Mucosa of gallbladder (tissue), 1 donor: Measurements from ENCODE around the gene UPP1. TPM values are rescaled to one million over a fixed set of nuclear protein-coding genes. Genes with fewer than 3 reads are reported as not detected.
"Not testable (repeated sequence)": the region's sequence is repeated elsewhere in the genome, so short reads cannot be mapped to it uniquely, and the experiment has no call there.

Source experiments
- DNase-seq: peaks from one replicate; pipeline ENCODE4 v3.0.0-alpha.2; 2020; ENCODE audit warnings: low spot score
- total RNA-seq: library from RNA; stranded (reverse); gene quantifications from one replicate; pipeline ENCODE4 v1.2.1, GENCODE V29; 2021
- donor health status: DM: no; HTN: no; CAD: no.

UPP1 gene
- total RNA-seq, result 16.8 TPM

DNA sequence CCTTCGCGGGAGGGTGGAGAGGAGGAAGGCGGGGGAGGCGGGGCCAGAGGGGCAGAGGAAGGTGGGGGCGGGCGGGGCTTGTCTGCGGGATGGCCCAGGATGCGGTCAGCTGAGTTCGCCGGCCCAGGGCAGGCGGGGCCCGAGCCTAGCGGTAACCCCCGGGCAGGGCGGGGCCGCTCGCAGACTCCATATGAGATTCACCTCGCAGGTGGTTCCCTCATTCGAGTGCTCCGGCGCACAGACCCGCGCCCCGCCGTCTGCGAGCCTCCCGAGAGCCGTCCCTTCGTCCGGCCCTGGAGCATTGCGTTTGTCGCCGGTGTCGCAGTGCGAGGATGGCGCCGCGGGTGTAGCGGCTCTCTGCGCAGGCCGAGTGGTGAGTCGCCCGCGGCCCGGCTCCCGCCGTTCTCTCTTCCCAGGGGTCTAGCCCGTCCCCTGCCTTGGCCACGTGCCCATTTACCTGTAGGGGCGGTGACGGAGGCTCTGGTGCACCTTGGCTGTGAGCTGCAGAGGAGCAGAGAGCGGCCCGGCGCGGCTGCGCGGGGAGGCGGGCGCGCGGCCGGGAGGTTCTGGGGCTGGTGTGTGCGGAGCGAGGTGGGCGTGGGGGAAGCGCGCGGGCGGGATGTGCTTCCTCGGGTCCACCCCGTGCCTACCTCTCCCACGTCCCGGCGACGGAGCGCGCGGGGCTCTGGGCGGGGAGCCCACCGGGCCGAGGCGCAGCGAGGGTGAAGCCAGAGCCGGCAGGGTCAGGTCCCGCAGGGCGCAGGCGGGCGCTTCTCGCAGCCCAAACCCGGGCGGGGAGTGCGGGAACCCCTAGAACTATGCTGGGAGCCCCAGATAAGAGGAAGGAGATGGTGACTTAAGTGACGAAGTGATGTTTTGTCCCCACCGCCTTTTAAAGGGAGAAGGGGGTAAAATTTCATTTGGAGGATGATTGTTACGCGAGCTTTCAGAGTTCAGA lies at the start of gene UPP1:
UPP1 (plus strand) TSS at position 220 of the 958 bp plus-strand sequence. CDS start 5,519 bp downstream, outside the sequence.
- DNase-seq, result no peak

DNA sequence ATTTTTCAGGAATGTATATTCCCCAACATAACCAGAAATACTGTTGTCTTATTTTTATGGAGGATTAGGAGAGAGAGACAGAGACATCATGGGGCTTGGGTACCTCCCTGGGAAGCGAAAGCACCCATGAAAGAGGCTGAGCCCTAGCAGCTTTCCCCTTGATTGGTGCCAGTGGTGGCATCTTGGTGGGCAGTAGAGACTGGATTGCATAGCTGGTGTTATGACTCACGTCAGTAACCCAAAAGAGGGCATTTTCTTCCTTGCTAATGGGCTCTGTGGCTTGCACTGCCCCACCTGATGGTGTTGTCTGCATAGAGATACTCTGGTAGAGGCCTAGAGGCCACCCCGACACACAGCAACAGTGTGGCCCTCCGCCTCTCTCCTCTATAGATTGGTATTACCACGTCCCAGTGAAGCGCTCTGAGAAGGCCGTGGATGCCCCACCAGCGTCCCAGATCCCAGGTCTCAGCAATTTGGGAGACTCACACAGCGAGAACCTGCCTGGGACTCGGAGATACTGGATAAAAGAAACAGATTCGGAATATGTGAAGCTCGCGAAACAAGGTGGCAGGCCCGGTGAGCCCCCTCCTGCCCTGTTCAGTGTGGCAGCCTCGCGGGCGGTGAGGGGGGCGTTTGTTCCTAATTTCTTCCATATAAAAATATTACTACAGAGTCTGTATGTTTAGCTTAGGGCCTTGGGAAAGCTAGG lies 48.0 kb upstream of the UPP1 start:
- no peak for DNase-seq

DNA sequence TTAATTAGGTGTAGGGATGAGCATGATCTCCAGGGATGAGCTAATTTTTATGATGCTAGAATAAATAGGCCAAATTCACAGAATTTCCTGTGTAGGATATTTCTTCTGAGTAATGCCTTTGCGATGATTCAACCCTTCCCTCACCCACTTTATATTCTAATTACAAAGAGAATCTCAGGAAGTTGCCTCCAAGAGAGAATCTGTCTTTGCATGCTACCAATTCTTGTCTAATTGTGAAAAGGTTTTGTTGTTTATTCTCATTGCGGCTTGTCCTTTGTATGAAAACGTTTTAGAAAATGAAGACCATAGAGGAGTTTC lies 47.5 kb upstream of the UPP1 start:
- no peak for DNase-seq

DNA sequence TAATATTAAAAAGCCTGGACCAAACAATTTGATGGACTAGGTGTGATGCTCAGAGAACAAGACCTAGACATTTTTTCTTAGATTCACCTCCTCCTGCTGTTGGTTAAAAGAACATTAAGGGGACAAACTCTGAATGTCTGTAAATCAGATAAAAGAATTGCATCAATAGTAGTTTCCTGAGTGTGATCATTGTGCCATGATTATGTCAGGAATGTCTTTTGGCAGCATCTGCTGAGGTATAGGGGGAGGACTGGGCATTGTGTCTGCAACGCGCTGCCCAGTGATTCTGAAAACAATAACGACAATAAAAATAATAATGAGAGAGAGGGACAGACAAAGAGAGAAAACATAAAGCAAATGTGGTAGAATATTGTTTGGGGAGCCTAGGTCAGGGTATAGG lies 46.8 kb upstream of the UPP1 start:
- DNase-seq, result no peak

DNA sequence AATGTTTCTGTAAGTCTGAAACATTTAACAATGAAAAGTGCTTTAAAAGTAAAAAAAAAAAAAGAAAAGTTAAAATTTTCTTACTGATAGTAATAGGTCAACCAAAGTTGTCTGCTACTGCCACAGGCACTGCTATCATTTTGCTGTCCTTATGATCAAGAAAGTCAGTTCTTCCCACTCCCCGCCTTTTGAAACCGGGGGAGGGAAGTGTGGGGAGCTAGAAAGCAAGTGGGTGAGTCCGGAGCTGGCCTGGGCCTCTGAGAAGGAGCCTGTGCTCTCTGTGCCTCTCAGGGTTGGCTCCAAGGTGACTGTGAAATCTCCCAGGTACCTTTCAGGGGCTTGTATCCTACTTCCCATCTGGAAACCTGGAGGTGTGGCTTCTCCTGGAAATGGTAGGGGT lies 46.4 kb upstream of the UPP1 start:
- no peak for DNase-seq

DNA sequence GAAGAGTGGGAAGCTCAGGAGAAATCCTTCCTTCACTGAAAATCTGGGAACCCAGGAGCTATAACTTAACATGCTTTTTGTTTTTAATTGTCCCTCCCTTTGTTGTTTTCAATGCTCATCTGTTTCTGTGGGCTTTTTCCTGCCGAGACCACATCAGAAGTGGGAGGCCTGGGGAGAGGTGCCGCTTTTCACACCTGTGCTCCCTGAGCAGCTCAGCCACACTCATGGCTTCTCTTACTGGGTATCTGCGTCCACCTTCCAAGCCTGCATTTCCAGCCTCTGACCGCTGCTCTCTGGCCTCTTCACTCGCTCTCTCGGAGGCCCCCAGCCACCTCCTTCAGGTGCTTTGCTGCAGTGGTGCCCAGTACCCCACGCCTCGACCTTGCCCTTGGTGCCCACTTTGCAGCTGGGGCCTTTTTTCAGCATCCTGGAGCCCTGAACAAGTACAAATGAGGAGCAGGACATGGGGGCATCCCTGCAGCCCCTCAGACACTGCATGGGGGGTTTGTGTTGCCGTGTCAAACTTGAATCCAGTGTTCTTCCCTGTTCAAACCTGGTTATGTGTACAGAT lies 43.8 kb upstream of the UPP1 start:
- DNase-seq, result no peak

DNA sequence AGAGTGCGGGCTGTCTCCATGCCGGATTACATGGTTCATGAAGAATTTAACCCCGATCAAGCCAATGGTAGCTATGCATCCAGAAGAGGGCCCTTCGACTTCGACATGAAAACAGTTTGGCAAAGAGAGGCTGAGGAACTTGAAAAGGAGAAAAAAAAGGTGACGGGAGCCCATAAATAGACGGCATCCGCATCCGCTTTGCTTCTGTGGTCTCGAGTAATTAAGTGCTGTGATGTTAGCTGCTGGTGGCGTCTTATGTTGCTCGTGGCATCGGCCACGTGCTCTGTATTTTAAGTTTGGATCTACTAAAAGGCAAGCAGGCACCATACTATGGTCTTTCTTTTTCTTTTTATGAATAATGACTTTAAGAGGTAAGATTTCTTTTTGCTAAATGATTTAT lies 42.6 kb upstream of the UPP1 start:
- DNase-seq, result no peak

DNA sequence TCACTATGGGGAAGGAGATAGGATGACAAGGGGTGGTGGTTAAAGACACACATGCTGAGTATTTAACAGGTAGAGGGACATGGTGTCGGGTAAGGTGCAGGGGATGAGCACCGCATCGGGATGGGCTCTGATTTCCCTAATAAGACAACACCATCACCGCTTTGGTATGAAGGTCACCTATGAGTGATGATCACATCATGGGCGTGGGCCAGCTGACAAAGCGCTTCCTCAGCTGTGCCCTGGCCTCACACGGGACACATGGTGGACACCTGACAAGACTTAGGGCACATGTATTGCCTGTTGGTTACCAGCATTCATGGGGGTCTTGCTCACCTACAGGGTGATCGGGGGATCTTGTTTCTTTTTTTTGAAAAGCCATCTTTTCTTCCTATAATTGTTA lies 41.0 kb upstream of the UPP1 start:
- no peak for DNase-seq

DNA sequence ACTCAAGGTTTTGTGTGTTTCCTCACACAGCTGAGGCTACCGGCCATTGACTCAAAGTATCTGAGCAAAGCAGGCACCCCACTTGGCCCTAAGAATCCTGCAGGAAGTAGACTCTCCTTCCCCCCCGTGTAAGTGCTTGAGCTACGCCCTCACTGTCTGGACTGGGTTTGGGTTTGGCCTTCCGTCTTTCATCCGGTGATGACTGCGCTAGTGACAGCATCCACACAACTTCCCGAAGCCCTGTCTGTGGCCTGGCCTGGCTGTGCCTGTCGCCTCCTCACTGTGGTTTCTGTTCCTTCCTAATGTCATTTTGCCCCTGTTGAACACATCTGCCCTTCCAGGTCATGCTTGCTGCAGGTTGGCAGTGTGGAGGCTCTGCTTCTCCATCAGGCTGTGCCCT lies 39.2 kb upstream of the UPP1 start:
- no peak for DNase-seq

DNA sequence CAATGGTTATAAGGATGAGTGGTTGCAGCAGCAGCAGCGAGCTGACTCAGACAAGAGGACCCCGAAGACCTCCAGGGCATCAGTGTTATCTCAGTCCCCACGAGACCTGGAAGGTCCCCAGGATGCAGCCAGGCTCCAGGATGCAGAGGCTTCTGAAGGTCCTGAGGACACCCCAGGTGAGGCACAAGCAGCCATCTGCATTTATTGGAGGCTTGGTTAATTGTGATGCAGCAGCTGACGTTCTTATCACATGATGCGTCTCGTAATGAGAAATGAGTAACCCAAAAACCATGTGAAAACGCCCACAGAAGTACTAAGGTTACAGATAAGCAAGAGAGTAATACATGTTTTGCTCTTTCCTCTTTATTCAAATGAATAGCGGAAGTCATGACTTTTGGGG lies 36.3 kb upstream of the UPP1 start:
- no peak for DNase-seq

DNA sequence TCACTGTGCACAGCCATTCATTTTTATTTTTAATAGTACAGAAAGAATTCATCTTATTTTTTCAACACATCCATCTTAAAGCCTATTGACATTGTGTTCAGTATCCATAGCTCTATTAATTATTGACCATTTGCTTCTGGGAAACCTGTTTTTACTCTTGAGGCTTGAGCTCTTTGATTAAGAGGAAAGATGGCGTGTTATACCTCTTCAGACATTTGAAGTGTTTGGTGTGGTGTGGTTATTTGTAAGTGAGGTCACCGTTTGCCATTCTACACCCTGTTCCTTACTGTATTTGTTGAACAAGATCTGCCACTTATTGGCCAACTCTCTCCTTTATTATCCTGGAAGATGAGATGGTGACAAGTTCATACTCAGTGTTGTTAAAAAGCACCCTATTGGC lies 35.3 kb upstream of the UPP1 start:
- no peak for DNase-seq

DNA sequence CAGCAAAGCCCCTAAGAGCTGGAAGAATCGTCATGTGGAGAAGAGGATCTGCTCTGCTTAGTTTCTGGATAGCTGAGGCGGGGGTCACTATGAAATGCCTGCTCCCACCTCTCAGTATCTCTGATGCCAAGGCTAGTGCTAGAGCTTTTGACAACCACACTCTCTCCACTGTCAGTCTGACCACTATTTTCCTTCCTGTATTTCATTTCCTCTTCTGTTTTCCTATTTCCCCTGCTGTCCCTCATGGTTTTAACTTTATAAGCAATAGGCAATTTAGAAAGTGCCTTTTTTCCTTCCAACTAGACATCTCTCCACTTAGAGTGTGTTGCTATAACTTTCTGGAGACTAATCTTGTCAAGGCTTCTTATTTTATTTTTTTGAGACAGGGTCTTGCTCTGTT lies 30.1 kb upstream of the UPP1 start:
- DNase-seq, result no peak

DNA sequence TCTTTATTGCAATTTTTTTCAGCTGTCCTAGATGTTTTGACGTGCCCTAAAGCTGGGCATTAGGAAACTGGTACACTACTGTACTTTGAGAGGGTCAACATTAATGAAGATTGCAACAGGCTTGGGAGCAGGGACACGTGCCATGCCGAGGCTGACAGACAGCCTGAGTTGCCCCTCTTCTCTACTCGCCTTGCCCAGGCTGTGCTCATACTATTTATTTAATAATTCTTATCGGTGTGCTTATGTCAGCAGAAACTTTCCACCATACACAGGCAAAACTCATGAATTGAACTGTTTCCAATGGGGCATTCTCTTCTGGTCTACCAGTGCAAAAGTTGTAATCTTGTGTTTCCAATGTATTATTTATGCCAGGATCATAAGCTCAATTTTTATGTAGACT lies 29.4 kb upstream of the UPP1 start:
- DNase-seq, result no peak

DNA sequence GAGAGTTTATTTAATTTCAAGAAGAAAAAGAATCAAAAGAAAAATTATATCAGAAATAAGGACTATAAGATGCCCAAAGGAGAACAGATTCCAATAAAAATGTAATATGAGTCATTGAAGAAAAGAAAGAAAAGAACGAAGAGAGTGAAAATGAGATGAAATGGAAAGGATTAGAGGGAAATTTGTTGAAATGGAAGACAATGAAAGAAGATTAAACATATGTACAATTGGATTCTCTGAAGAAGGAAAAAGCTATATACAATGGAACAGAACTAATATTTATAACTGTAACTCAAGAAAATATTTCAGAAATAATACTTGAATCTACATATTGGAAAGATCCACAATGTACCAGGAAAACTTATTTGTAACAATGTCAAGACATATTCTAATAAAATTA lies 25.1 kb upstream of the UPP1 start:
- no peak for DNase-seq

DNA sequence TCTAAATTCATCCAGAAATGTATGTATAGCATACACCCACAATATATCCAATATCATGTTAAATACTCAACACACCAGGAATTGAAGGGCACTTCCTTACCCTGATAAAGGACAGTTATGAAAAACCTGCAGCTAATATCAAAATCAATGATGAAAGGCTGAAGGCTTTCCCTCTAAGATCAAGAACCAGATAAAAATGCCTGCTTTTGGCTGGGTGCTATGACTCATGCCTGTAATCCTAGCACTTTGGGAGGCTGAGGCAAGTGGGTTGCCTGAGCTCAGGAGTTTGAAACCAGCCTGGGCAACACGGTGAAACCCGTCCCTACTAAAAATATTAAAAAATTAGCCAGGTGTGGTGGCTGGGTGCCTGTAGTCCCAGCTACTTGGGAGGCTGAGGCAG lies 21.6 kb upstream of the UPP1 start:
- DNase-seq, result no peak

DNA sequence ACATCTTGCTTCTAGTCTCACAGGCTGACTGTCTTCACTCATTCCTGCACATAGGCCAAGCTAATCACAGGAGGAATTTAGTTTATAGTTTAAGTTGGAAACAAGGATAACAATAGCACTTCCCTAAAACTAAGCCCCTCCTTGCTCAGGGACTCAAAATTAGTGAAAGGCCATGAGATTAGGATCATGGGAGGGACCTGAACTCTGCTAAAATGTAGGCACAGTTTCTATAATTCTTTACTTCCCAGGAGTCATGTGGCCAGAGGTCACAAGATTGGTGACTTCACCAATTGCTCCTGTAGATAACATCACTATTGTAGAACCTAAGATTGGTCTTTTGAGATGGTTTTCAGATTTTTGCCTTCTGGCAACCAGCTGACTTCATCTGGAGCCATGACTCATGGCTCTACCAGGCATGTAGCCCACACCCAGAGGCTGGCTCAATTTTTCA lies 14.8 kb upstream of the UPP1 start:
- DNase-seq, result no peak

DNA sequence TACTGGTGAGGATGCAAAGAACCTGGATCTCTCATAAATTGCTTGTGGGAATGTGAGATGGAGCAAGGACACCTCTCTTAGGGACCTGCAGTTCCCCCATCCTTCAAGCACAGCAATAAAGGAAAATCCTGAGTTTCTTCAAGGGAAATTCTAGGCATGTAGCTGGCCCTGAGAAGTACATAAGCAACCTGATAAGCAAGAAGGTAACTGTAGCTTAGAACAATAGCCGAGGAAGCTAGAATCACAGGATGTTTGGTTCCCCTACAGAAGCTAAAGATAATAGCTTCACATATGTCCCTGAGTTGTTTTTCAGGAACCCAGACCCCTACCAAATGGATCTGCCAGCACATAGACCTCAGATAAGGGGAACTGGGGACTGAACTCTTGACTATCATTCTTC lies 11.6 kb upstream of the UPP1 start:
- no peak for DNase-seq

DNA sequence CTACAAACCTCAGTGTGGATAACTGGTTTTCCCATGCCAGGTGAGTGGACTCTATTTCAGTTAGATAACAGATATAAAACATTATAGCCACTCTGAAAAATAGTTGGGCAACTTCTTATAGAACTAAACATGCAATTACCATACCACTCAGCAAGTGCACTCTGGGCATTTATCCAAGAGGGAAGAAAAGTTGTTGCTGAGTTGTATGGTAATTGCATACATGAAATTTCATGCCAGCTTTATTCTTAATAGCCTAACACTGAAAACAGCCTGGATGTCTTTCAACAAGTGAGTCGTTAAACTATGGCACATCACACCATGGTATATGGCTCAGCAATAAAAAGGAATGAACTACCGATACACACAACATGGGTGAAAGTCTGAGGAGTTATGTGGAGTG lies 10.6 kb upstream of the UPP1 start:
- no peak for DNase-seq

DNA sequence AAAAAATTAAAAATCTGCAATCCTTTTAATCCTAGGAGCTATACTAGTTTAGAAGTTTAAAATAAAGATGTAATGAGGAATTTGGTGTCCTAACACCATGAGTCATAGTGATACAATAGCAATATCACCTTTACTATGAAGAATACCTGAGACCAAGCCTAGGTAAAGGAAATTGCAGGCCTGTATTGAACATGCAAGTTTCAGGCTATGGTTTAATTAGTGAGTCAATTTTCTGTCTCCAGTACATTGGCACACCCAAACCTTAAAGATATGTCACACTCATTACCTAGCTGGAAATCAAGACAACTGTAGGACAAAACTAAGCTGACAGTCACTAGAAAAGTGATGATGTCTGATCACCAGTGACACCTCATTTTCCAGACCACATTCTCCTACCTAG lies 6.7 kb upstream of the UPP1 start:
- DNase-seq, result not testable (repeated sequence)

DNA sequence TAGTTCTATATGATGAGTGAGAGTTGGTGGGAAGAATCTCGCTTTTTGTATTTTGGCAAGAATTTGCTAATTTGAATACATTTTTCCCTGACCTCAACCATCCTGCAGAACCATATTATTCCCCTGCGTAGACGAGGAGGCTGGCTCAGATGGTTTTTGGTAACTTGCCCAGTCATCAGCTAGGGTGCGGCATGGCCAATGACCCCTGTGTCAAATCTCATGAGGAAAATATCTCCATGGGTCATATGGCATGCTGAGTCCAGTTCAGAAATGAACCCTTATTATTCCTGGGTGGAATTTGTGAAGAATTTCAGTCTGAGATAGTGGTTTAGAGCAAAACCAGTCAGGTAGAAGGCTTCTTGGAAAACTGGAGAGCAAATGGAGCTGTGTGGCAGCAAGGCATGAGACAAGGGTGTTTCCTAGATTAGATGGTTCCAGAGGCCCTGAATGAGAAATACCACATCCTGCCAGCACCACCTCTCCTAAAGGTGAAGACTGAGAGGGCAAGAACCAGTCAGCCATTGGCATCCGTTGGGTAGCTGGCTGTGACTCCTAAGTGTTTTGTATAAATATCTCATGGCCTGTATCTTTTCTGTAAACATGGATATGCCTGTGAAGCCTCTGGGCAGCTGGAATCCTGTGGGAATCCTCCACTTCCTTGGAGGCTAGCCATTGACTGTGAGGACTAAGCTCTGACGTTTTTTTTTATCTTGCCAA lies 5.8 kb upstream of the UPP1 start:
- no peak for DNase-seq

DNA sequence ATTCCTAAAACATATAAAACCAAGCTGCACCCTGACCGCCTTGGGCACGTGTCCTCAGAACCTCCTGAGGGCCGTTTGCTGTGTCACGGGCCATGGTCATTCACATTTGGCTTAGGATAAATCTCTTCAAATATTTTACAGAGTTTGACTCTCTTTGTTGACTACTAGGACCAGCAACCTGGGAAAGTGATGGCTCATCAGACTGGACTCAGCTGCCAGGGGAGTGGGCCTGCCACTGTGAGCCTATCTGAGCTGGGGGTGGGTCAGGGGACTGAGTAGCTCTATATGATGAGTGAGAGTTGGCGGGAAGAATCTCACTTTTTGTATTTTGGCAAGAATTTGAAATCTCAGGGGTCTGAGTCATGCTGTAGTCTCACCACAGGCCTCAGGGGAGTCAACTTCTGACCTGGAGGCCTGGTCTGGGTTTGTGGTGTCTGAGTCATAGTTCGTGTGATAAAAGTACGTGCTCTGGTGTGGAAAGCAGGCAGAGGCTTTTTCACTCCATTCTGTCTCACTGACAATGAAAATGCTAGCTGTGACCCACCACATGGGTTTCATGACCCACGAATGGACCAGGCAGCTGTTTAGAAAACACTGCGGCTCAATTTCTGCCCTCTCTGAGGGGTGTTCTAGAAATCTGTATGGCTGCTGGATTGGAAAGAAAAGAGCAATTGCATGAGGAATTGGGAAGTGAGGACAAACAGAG lies 4.2 kb upstream of the UPP1 start:
- DNase-seq, result peak; percentile 59

DNA sequence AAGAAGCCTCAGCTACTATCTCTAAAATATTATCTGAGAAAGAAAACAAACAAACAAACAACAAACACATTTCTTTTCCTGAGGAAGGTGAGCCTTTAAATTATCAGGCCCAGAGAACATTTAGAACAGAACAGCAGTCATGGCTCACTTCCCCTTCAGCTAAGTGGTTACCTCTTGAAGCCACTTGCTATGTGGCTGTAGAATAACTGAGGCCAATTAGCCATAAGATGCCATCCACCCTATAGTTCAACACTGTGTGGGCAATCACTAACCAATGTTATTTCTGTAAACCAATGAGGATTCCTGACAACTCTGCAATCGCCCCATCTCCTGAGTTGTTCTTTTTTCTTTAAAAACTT lies 3.7 kb upstream of the UPP1 start:
- no peak for DNase-seq
